ENCODE measurements around the gene LBX1.

- TF ChIP-seq POLR2A (IDR thresholded peaks at IDR 0.05) (no peak), CTCF (IDR thresholded peaks at IDR 0.05) (no peak), POLR2AphosphoS5 (IDR thresholded peaks at IDR 0.05; ENCODE audit: insufficient read depth in 1 of 2, low read depth in 1 of 2) (peak in 1 of 2 donors; percentile 22)
Observed at GRCh38 chr10:101221549-101221948, 7.7 kb downstream of the LBX1 start.

Data from vagina (tissue), 2 donors.